Measurements from ENCODE around the gene CWH43.
"Not testable (repeated sequence)": the region's sequence is repeated elsewhere in the genome, so short reads cannot be mapped to it uniquely, and the experiment has no call there.

DNA sequence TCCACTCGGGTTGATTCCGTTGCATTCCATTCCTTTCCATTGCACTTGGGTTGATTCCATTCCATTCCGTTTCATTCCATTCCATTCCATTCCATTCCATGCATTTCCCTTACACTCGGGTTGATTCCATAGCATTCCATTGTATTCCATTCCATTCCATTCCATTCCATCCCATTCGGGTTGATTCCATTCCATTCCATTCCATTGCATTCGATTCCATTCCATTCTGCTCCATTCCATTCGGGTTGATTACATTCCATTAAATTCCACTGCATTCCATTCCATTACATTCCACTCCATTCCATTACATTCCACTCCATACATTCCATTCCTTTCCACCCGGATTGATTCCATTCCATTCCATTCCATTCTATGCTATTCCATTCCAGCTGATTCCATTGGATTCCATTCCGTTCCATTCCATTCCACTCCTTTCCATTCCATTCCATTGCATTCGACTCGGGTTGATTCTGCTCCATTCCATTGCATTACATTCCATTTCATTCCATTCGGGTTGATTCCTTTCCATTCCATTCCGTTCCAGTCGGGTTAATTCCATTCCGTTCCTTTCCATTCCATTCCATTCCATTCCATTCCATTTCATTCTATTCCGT lies 113.9 kb downstream of the CWH43 start:
- TF ChIP-seq, protein P1, sequence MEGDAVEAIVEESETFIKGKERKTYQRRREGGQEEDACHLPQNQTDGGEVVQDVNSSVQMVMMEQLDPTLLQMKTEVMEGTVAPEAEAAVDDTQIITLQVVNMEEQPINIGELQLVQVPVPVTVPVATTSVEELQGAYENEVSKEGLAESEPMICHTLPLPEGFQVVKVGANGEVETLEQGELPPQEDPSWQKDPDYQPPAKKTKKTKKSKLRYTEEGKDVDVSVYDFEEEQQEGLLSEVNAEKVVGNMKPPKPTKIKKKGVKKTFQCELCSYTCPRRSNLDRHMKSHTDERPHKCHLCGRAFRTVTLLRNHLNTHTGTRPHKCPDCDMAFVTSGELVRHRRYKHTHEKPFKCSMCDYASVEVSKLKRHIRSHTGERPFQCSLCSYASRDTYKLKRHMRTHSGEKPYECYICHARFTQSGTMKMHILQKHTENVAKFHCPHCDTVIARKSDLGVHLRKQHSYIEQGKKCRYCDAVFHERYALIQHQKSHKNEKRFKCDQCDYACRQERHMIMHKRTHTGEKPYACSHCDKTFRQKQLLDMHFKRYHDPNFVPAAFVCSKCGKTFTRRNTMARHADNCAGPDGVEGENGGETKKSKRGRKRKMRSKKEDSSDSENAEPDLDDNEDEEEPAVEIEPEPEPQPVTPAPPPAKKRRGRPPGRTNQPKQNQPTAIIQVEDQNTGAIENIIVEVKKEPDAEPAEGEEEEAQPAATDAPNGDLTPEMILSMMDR (conservative IDR thresholded peaks at IDR 0.05): not testable (repeated sequence)
- TF ChIP-seq ZFX (IDR thresholded peaks at IDR 0.05): not testable (repeated sequence)

Data from C4-2B (cell line).